ENCODE results near the gene OR2T5.
"Not testable (repeated sequence)": the region's sequence is repeated elsewhere in the genome, so short reads cannot be mapped to it uniquely, and the experiment has no call there.

The OR2T5 gene

GRCh38 chr1:248488289-248488688 is at the start of gene OR2T5:
TSS of gene OR2T5 (plus strand) at chr1:248488589. CDS start at chr1:248488589, 0 bp downstream.
- not testable (repeated sequence) for DNase-seq (ENCODE audit: low read depth); H3K4me3 ChIP-seq (ENCODE audit: low read depth, low read length)

DNA sequence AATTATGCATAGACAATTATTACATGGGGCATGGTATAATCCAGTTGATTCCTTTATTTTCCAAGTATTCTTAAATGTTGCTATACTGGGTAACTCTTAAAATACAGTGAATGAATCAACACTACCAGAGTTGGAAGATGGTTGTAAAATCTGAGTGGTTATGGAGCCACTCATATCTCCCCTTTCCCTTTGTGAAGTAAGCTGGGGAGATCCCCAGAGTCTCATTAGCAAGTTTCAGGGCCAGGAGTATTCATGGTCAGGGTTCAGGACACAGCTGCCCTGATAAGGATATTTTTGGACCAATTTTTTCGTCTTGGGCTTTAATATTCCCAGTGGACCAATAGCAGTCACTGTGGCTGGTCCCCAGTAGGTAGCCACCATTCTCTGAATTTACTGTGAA is 49.7 kb upstream of the OR2T5 start:
- H3K4me3 ChIP-seq (ENCODE audit: low read depth, low read length); DNase-seq (ENCODE audit: low read depth): not testable (repeated sequence)

DNA sequence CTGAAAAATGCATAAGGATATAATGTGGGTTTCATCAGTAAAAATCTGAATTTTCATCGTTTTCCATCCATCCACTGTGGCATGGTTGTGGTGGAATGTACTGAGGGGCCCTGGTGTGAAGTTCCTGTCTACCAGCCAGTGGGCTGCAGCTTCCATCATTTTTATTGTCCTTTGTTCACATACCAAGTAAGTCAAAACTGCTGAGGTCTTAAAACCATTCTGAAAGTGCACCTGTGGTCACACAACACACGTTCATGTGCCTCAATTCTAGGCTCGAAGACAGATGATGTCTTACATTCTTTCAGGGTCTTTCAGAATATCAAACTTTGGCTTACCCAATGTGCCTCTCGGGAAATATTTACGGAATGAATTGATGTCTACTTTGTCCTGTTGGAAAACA is 49.1 kb upstream of the OR2T5 start:
- H3K4me3 ChIP-seq (ENCODE audit: low read depth, low read length); DNase-seq (ENCODE audit: low read depth): not testable (repeated sequence)

- H3K4me3 ChIP-seq (ENCODE audit: low read depth, low read length); DNase-seq (ENCODE audit: low read depth): not testable (repeated sequence)
Measured at GRCh38 chr1:248442500-248443277, 45.7 kb upstream of the OR2T5 start.

DNA sequence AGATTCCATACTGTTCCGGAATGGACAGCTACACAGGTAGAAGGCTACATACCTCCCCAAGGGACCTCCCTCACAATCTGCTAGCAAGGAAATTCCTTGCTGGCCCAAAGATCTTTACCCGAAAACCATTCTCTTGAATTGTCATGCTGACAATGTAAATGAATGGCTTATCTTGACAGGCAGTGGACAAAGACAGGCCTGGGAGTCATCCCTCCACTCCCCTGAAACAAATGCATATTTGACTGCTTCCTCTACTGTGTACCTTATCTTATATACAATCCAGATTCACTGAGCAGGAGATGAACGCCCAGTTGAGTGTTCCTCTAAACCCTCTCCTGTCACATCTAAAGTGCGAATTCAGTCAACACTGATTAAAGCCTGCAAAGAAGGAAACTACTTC is 43.8 kb upstream of the OR2T5 start:
- not testable (repeated sequence) for DNase-seq (ENCODE audit: low read depth); H3K4me3 ChIP-seq (ENCODE audit: low read depth, low read length)

DNA sequence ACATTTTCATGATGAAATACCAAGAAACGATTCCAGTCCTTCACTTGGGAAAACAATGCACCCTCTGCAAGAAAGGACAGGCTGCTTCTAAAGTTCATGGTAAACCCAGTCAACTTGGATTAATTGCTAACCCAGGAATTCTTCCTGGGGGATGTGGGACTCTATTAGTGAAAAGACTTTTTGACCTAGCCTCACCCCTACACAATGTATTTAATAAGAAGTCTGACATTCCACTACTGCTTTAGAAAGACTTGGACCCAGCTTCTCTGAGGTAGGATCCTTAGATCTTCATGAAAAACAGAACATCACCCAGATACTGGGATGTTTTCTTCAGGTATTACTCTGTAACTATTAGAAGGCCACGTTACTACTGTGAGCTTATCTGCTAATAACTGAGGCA is 43.0 kb upstream of the OR2T5 start, which contains the start of gene OR2T2:
TSS of gene OR2T2 (plus strand) at position 239 of the 400 bp plus-strand sequence. CDS start 7,161 bp downstream, outside the sequence.
- H3K4me3 ChIP-seq (ENCODE audit: low read depth, low read length); DNase-seq (ENCODE audit: low read depth): not testable (repeated sequence)

DNA sequence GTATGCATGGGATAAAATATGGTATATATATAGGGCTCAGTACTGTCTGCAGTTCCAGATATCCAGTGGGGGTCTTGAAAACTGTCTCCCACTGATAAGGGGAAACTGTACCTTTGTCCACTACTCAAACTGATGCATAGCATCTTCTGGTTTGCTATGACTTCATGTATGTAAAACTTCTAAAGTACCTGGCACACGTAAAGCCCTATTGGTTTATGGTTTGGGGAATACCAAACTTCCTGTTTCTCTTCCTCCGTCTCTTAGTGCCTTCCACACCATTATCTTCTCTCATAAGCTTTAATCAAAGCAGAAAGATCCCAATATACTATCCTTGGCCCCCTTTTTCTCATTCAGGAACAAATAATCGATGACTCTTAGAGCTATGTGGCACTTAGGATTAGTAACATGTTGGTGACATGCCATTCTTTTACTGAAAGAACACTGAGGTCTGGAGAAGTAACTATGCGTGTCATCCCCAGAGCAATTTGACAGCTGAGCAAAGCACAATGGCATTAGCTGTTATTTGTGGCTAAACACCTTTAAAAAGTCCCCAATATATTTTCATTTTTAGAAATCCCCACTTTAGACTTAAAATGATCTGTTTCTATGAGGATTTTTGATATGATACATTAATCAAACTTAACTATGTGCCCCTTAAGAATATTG is 39.8 kb upstream of the OR2T5 start:
- DNase-seq (ENCODE audit: low read depth); H3K4me3 ChIP-seq (ENCODE audit: low read depth, low read length): not testable (repeated sequence)

GRCh38 chr1:248449821-248450465 is 38.4 kb upstream of the OR2T5 start:
- not testable (repeated sequence) for DNase-seq (ENCODE audit: low read depth); H3K4me3 ChIP-seq (ENCODE audit: low read depth, low read length)

DNA sequence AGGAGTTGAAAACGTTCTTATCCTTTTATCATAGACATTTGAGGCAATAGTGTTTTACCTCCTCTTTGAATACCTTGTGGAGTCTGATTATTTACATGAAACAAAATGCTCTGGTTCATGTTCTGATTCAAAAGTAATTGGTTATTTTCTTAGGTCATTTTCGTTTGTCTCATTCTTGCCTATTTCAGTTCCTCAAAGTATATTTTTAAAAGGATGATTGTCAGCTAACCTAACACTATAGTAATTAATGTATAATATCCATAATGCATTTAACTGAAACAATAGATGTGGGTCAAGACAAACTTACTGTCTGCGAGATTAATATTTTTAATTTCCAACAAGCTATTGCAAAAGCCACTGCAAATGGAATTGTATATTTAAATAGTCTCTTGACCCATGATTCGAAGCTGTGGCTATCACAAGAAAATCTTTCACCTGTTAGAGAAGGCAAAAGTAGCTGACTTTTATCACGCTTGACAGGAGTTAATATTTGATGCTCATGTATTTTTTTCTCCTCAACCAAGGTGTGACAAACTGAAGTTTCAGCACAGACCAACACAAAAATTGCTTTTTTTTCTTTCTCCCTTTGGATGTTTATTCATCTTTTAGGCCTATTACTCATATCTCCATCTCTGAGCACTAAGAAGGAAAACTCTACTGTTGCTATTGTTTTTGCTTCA is 37.8 kb upstream of the OR2T5 start:
- not testable (repeated sequence) for DNase-seq (ENCODE audit: low read depth); H3K4me3 ChIP-seq (ENCODE audit: low read depth, low read length)

DNA sequence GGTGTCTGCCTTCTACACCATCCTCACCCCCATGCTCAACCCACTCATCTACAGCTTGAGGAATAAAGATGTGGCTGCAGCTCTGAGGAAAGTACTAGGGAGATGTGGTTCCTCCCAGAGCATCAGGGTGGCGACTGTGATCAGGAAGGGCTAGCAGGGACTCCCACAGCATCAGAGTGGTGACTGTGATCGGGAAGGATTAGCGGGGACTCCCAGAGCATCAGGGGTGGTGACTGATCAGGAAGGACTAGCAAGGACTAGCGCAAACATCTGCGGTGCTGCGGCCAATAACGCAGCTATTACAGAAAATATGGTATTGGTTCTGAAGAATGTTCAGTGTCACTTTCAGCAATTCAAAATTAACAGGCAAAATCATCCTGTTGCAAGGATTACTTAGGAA is 34.8 kb upstream of the OR2T5 start:
- H3K4me3 ChIP-seq (ENCODE audit: low read depth, low read length); DNase-seq (ENCODE audit: low read depth): not testable (repeated sequence)

DNA sequence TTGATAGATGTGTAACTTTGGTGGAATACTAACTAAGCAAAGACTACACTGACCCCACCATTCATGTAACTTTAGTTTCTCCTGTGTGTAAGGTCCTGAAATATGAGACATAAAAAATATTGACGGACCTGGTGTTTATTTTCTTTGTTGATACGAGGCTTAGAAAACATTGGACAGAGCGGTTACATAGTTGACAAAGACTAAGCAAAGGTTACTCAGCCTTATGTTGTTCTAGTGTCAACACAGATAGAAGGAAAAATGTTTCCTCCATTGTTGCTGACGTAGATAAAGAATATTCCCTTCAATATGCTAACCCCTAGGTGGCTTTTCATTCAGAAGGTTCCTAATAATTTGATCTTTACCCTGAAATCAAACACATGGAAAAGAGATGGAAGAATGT is 33.3 kb upstream of the OR2T5 start:
- not testable (repeated sequence) for DNase-seq (ENCODE audit: low read depth); H3K4me3 ChIP-seq (ENCODE audit: low read depth, low read length)

DNA sequence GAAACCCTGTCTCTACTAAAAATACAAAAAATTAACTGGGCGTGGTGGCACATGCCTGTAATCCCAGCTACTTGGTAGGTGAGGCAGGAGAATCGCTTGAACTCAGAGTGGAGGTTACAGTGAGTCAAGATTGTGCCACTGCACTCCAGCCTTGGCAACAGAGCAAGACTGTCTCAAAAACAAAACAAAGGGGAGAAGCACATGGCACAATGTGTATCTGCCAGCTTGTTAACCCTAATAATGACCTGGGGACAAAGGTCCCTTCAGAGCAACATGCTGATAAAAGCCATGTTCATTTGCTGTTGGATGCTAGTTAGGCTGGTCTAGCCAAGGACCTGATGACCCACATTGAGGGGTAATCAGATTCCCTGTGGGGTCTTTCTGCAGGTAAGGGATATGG is 31.8 kb upstream of the OR2T5 start:
- not testable (repeated sequence) for DNase-seq (ENCODE audit: low read depth); H3K4me3 ChIP-seq (ENCODE audit: low read depth, low read length)

DNA sequence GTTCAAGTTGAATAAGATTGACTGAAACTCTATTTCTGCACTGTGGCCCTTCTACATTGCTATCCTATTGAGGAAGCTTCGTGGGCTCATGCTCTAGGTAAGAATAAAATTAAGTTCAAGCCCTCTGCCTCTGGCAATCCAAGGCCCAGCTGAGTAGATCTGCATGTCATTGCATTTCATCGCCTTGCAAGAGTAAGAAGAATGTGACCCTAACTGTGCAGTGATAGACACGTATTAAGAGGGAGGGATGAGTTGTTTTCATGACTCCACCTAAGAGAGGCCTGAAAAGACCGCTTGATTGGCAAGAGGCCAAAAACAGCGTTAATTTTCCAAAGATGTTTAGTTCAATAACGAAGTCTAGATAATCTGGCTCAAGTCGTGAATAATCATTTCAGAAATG is 29.3 kb upstream of the OR2T5 start:
- DNase-seq (ENCODE audit: low read depth); H3K4me3 ChIP-seq (ENCODE audit: low read depth, low read length): not testable (repeated sequence)

DNA sequence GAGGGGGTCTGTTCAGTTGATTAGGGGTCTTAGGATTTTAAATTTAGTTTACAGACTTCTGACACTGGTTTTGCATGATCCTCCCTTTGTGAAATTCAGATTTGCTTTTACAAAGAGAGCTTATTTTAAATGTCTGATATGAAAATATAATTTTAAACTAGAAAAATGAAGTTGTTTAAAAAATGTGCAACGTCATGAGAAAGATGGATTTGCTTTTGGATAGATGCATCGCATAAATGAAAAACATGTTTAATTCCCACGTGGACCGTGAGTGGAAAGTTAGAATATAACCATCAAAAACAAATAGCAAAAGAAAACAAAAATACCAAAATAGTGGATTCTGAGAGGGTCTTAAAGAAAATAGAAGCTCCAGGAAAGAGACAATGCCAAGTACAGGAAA is 17.2 kb upstream of the OR2T5 start:
- H3K4me3 ChIP-seq (ENCODE audit: low read depth, low read length): no peak overlapping the region
- TF ChIP-seq CTCF (conservative IDR thresholded peaks at IDR 0.05; ENCODE audit: low read depth, low read length): no peak
- no peak for DNase-seq (ENCODE audit: low read depth)

DNA sequence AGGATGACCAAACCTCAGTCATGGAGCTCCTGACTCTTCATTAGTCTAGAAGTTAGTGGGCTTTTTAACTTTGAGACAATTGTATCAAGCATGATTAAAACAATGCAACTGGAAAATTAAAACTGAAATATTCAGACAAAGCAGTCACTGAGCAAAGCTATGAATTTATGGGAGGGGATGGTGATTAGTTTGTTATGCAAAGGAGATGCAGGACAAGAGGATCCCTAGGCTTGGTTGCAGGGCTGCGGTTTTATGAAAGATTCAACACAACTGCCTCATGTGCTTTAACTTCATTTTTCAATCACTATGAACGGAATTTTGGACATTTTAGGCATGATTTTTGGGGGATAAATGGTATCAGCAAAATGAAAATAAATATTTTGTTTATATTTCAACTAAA is 16.3 kb upstream of the OR2T5 start:
- not testable (repeated sequence) for H3K4me3 ChIP-seq (ENCODE audit: low read depth, low read length); DNase-seq (ENCODE audit: low read depth)

GRCh38 chr1:248473051-248473450 is 15.3 kb upstream of the OR2T5 start, which contains the start of gene OR2T3:
TSS of gene OR2T3 (plus strand) at chr1:248473351. CDS start at chr1:248473351, 0 bp downstream.
- not testable (repeated sequence) for DNase-seq (ENCODE audit: low read depth); H3K4me3 ChIP-seq (ENCODE audit: low read depth, low read length)

DNA sequence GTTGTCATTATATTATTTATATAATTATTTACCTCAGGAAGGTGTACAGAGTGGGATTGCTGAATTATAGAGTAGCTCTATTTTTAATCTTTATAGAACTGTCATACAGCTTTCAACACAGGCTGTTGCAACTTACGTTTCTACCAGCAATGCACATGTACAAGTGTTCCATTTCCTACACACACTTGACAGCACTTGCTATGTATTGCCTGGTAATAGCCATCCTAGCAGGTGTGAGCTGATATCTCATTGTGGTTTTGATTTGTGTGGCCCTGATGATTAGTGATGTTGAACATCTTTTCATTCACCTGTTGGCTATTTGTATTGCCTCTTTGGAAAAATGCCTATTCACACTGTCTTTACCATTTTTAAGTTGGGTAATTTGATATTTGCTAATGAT is 12.7 kb upstream of the OR2T5 start:
- not testable (repeated sequence) for DNase-seq (ENCODE audit: low read depth); H3K4me3 ChIP-seq (ENCODE audit: low read depth, low read length)
